Stimulated activated CD8-positive, alpha-beta memory T cell treated with anti-CD3 and anti-CD28 coated beads, Interleukin-15, amount 100 ng/mL, for 24 hours (primary cell): ENCODE results near the gene ARMC9.

Source experiments
- DNase-seq: peaks from one replicate; pipeline ENCODE4 v3.0.0-alpha.2; 2020; ENCODE audit warnings: low read depth

Gene ARMC9

GRCh38 chr2:231383416-231384108 lies 185.1 kb downstream of the ARMC9 start:
- DNase-seq = no peak

DNA sequence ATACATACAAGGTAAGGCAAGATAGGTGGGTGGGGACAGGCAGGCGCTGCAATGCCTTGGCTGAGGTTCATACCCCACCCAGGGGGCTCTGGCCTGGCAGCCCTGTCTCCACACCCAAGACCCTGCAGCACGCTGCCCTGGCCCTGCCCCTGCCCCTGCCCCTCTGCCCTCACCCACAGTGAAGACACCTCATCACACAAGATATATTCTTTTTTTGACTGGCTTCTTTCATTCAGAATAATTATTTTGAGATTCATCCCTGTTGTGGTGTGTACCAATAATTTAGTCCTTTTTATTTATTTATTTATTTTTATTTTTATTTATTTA lies 185.6 kb downstream of the ARMC9 start:
- no peak for DNase-seq

- no peak for DNase-seq
Observed at GRCh38 chr2:231384970-231385369, 186.5 kb downstream of the ARMC9 start.

DNA sequence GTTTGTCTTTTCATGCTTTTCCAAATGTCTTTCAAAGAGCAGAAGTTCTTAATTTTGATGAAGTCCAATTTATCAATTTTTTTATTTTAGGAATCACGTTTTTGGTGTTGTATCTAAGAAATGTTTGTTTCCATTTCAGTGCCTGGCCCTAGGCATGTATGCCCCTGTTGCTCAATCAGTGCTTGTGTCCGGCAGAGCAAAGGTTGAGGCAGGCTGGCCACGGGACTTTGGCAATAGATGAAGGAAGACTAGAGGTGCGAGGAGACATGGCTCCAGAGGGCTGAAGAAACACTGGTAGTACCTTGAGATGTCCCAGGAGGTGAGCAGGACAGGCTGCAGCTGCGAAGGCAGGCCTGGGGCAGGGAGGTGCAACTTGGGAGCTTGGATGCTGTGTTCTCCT lies 187.0 kb downstream of the ARMC9 start:
- no peak for DNase-seq

DNA sequence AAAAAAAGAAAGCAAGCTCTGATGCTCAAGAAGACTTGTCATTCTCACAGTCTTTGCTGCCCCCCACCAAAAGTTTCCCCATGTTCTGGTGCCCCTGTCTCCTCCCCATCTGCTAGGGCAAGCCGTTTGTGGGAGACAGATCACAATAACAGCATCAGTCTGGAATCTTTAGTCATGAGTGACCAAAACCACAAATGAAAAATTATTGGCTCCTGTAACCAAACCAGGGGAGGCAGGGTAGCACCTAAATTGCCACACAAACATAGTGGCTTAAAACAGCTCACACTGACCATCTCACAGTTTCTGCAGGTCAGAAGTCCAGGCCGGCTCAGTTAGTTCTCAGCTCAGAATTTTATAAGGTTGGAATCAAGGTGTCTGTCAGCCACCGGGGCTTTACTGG lies 188.0 kb downstream of the ARMC9 start:
- DNase-seq = no peak

GRCh38 chr2:231387904-231388724 lies 189.7 kb downstream of the ARMC9 start:
- no peak for DNase-seq

- no peak for DNase-seq
Observed at GRCh38 chr2:231388725-231389346, 190.4 kb downstream of the ARMC9 start.

DNA sequence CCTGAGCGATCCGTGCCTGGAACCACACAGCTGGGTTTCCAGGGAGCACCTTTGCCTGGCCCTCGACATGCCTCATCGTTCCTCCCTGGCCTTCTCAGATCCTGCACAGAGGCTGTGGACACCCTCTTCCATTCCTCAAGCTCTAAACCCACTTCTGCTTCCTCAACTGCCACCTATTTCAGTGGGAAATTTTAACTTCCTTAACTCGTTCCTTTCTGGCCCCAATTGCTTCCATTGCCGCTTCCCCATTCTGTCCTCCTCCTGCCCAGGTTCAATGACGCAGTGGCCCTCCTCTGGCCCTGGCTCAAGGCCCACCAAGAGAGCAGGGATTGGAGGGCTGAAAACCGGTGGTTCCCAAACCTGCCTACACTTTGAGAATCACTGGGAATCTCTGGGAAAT lies 192.2 kb downstream of the ARMC9 start:
- DNase-seq = no peak

DNA sequence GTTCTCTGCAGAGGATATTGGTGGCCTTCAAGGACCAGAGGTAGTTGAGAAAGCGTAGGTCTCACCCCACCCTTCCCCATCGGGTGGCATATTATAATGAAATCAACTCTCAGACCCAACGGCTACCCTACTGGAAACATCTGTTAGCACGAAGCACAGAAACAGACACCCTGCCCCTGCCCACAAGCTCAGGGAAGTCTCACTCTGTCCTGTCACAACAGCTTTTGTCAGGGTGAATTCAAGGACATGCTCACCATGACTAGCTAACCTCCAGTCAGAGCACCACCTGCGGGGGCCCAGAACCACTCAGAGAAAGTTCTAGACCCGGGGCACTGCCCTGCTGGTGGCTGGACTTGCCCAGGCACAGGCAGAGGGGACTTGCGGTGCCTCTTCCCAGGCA lies 193.6 kb downstream of the ARMC9 start:
- no peak for DNase-seq

- no peak for DNase-seq
Observed at GRCh38 chr2:231392431-231393148, 194.2 kb downstream of the ARMC9 start.

- DNase-seq = no peak
Observed at GRCh38 chr2:231393149-231394131, 195.0 kb downstream of the ARMC9 start.

GRCh38 chr2:231394211-231395141 lies 196.0 kb downstream of the ARMC9 start:
- DNase-seq = no peak

- DNase-seq = no peak
Observed at GRCh38 chr2:231395188-231396057, 197.0 kb downstream of the ARMC9 start, which contains the start of gene B3GNT7. Gene B3GNT7 (plus strand): TSS chr2:231395710. CDS start chr2:231395804, 94 bp downstream.

- no peak for DNase-seq
Observed at GRCh38 chr2:231396058-231396821, 197.8 kb downstream of the ARMC9 start.

GRCh38 chr2:231397011-231397927 lies 198.8 kb downstream of the ARMC9 start:
- DNase-seq = no peak

GRCh38 chr2:231397928-231398294 lies 199.5 kb downstream of the ARMC9 start:
- no peak for DNase-seq

DNA sequence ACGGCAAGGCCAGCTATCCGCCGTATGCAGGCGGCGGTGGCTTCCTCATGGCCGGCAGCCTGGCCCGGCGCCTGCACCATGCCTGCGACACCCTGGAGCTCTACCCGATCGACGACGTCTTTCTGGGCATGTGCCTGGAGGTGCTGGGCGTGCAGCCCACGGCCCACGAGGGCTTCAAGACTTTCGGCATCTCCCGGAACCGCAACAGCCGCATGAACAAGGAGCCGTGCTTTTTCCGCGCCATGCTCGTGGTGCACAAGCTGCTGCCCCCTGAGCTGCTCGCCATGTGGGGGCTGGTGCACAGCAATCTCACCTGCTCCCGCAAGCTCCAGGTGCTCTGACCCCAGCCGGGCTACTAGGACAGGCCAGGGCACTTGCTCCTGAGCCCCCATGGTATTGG lies 200.2 kb downstream of the ARMC9 start:
- DNase-seq = no peak
